Activated T-helper 1 cell treated with anti-CD3 and anti-CD28 coated beads, Interleukin-12 subunit alpha, Interleukin-12 subunit beta, Interleukin-2, Interleukin-4 antibody, amounts not matched to agents 30 ng/mL and 10 ng/mL and 1 ng/mL, durations not matched to agents 14 hours and 24 hours and 36 hours (primary cell): Measurements from ENCODE around the gene ACBD7. TPM values are rescaled to one million over a fixed set of nuclear protein-coding genes. Genes with fewer than 3 reads are reported as not detected.

ENCODE experiments used
- DNase-seq: peaks from one replicate; pipeline ENCODE4 v3.0.0; 2021; ENCODE audit warnings: low spot score
- H3K27ac Mint-ChIP-seq: one replicate; pipeline ENCODE4 v1.8.0; 2021; ENCODE audit warnings: mild to moderate bottlenecking, mixed read lengths
- H3K27me3 Mint-ChIP-seq: one replicate; pipeline ENCODE4 v1.8.0; 2022; ENCODE audit warnings: mild to moderate bottlenecking, moderate library complexity, mixed read lengths; ENCODE audit not compliant: insufficient read depth
- H3K36me3 Mint-ChIP-seq: one replicate; pipeline ENCODE4 v1.8.0; 2021; ENCODE audit warnings: low read depth, mixed read lengths
- H3K4me1 Mint-ChIP-seq: one replicate; pipeline ENCODE4 v1.8.0; 2021; ENCODE audit warnings: low read depth, mixed read lengths
- H3K4me3 Mint-ChIP-seq: one replicate; pipeline ENCODE4 v1.8.0; 2021; ENCODE audit warnings: mild to moderate bottlenecking, moderate library complexity, mixed read lengths
- H3K9me3 Mint-ChIP-seq: one replicate; pipeline ENCODE4 v1.8.0; 2021; ENCODE audit warnings: mixed read lengths
- intact Hi-C: fragments of 100-400 bp; cut with micrococcal nuclease; formaldehyde crosslinking; loops from one replicate; pipeline ENCODE4 v1.15.1; 2024
- total RNA-seq: library from RNA; stranded (reverse); gene quantifications from 2 replicates; pipeline ENCODE4 v1.2.3, GENCODE V29; 2022

The ACBD7 gene
- total RNA-seq, 1 donor from 2014 or later: 2.7 TPM

GRCh38 chr10:15075421-15075820, 13.2 kb downstream of the ACBD7 start:
- intact Hi-C loops: no loop called here
- no peaks in the 10 kb centered on the region for H3K27me3 Mint-ChIP-seq
- no peak for DNase-seq
- H3K4me1 Mint-ChIP-seq: no peaks in the 10 kb centered on the region
- no peak overlapping the region for H3K27ac Mint-ChIP-seq
- no peaks in the 10 kb centered on the region for H3K9me3 Mint-ChIP-seq
- no peaks in the 10 kb centered on the region for H3K36me3 Mint-ChIP-seq
- no peak overlapping the region for H3K4me3 Mint-ChIP-seq

GRCh38 chr10:15072358-15072757, 16.2 kb downstream of the ACBD7 start:
- no peak for DNase-seq
- Mint-ChIP-seq H3K36me3 (no peaks in the 10 kb centered on the region), H3K4me3 (no peak overlapping the region), H3K4me1 (no peaks in the 10 kb centered on the region), H3K27ac (no peak overlapping the region), H3K9me3 (no peaks in the 10 kb centered on the region), H3K27me3 (no peaks in the 10 kb centered on the region)
- intact Hi-C loops: no loop called here

- DNase-seq: no peak
- intact Hi-C loops: no loop called here
- Mint-ChIP-seq H3K4me3 (no peak overlapping the region), H3K36me3 (no peaks in the 10 kb centered on the region), H3K27me3 (peaks cover 4% of the 10 kb centered on the region), H3K4me1 (no peaks in the 10 kb centered on the region), H3K27ac (no peak overlapping the region), H3K9me3 (no peaks in the 10 kb centered on the region)
These were observed 19.3 kb downstream of the ACBD7 start for GRCh38 chr10:15069230-15069629.

- Mint-ChIP-seq H3K9me3 (no peaks in the 10 kb centered on the region), H3K4me1 (no peaks in the 10 kb centered on the region), H3K4me3 (no peak overlapping the region), H3K36me3 (no peaks in the 10 kb centered on the region), H3K27ac (no peak overlapping the region), H3K27me3 (peaks cover 4% of the 10 kb centered on the region)
- no peak for DNase-seq
- intact Hi-C loops: no loop called here
These were observed 19.8 kb downstream of the ACBD7 start for GRCh38 chr10:15068802-15069201.

- no peak overlapping the region for H3K4me3 Mint-ChIP-seq
- intact Hi-C loops: no loop called here
- peaks cover 5% of the 10 kb centered on the region for H3K27me3 Mint-ChIP-seq
- no peak overlapping the region for H3K27ac Mint-ChIP-seq
- H3K9me3 Mint-ChIP-seq: no peaks in the 10 kb centered on the region
- no peak for DNase-seq
- H3K36me3 Mint-ChIP-seq: no peaks in the 10 kb centered on the region
- no peaks in the 10 kb centered on the region for H3K4me1 Mint-ChIP-seq
These were observed 21.4 kb downstream of the ACBD7 start for GRCh38 chr10:15067154-15067553.

- no peak overlapping the region for H3K27ac Mint-ChIP-seq
- peaks cover 11% of the 10 kb centered on the region for H3K9me3 Mint-ChIP-seq
- no peak for DNase-seq
- peaks cover 13% of the 10 kb centered on the region for H3K27me3 Mint-ChIP-seq
- peaks cover 5% of the 10 kb centered on the region for H3K36me3 Mint-ChIP-seq
- no peaks in the 10 kb centered on the region for H3K4me1 Mint-ChIP-seq
- intact Hi-C loops: no loop called here
- no peak overlapping the region for H3K4me3 Mint-ChIP-seq
These were observed 27.9 kb downstream of the ACBD7 start for GRCh38 chr10:15060638-15061037.

GRCh38 chr10:15059914-15060313, 28.7 kb downstream of the ACBD7 start:
- no peak for DNase-seq
- Mint-ChIP-seq H3K4me3 (no peak overlapping the region), H3K27ac (no peak overlapping the region), H3K27me3 (peaks cover 9% of the 10 kb centered on the region), H3K9me3 (peaks cover 11% of the 10 kb centered on the region), H3K4me1 (no peaks in the 10 kb centered on the region), H3K36me3 (peaks cover 5% of the 10 kb centered on the region)
- intact Hi-C loops: no loop called here

GRCh38 chr10:15058689-15059088, 29.9 kb downstream of the ACBD7 start:
- no peak overlapping the region for H3K27ac Mint-ChIP-seq
- H3K9me3 Mint-ChIP-seq: peaks cover 11% of the 10 kb centered on the region
- intact Hi-C loops: no loop called here
- H3K36me3 Mint-ChIP-seq: peaks cover 5% of the 10 kb centered on the region
- H3K4me1 Mint-ChIP-seq: no peaks in the 10 kb centered on the region
- H3K4me3 Mint-ChIP-seq: no peak overlapping the region
- DNase-seq: no peak
- peaks cover 9% of the 10 kb centered on the region for H3K27me3 Mint-ChIP-seq

GRCh38 chr10:15053061-15053460, 35.5 kb downstream of the ACBD7 start:
- no peak for DNase-seq
- H3K36me3 Mint-ChIP-seq: no peaks in the 10 kb centered on the region
- no peaks in the 10 kb centered on the region for H3K4me1 Mint-ChIP-seq
- no peaks in the 10 kb centered on the region for H3K9me3 Mint-ChIP-seq
- no peak overlapping the region for H3K4me3 Mint-ChIP-seq
- peaks cover 3% of the 10 kb centered on the region for H3K27me3 Mint-ChIP-seq
- H3K27ac Mint-ChIP-seq: no peak overlapping the region
- intact Hi-C loops: no loop called here

GRCh38 chr10:15052121-15052520, 36.5 kb downstream of the ACBD7 start:
- Mint-ChIP-seq H3K27me3 (peaks cover 3% of the 10 kb centered on the region), H3K27ac (no peak overlapping the region), H3K4me1 (no peaks in the 10 kb centered on the region), H3K9me3 (no peaks in the 10 kb centered on the region), H3K4me3 (no peak overlapping the region), H3K36me3 (no peaks in the 10 kb centered on the region)
- intact Hi-C loops: no loop called here
- DNase-seq: no peak

GRCh38 chr10:15049533-15049932, 39.0 kb downstream of the ACBD7 start:
- Mint-ChIP-seq H3K4me1 (peaks cover 11% of the 10 kb centered on the region), H3K27me3 (no peaks in the 10 kb centered on the region), H3K4me3 (no peak overlapping the region), H3K36me3 (no peaks in the 10 kb centered on the region), H3K27ac (no peak overlapping the region), H3K9me3 (no peaks in the 10 kb centered on the region)
- no peak for DNase-seq
- intact Hi-C loops: no loop called here

GRCh38 chr10:15046626-15047025, 42.0 kb downstream of the ACBD7 start:
- intact Hi-C loops: no loop called here
- Mint-ChIP-seq H3K9me3 (peaks cover 4% of the 10 kb centered on the region), H3K4me1 (peaks cover 22% of the 10 kb centered on the region), H3K27me3 (no peaks in the 10 kb centered on the region), H3K36me3 (peaks cover 2% of the 10 kb centered on the region), H3K4me3 (no peak overlapping the region), H3K27ac (no peak overlapping the region)
- DNase-seq: no peak

GRCh38 chr10:15045380-15045779, 43.2 kb downstream of the ACBD7 start:
- Mint-ChIP-seq H3K9me3 (peaks cover 4% of the 10 kb centered on the region), H3K27ac (no peak overlapping the region), H3K4me1 (peaks cover 28% of the 10 kb centered on the region), H3K27me3 (no peaks in the 10 kb centered on the region), H3K4me3 (no peak overlapping the region), H3K36me3 (peaks cover 2% of the 10 kb centered on the region)
- DNase-seq: no peak
- intact Hi-C loops: no loop called here

- peaks cover 32% of the 10 kb centered on the region for H3K4me1 Mint-ChIP-seq
- H3K4me3 Mint-ChIP-seq: peak within 1 kb of the TSS; percentile 15
- DNase-seq: no peak
- H3K36me3 Mint-ChIP-seq: peaks cover 2% of the 10 kb centered on the region
- no peaks in the 10 kb centered on the region for H3K27me3 Mint-ChIP-seq
- H3K9me3 Mint-ChIP-seq: peaks cover 4% of the 10 kb centered on the region
- intact Hi-C loops: no loop called here
- H3K27ac Mint-ChIP-seq: peak within 1 kb of the TSS; percentile 71
These were observed 44.9 kb downstream of the ACBD7 start, which contains the start of gene OLAH for GRCh38 chr10:15043674-15044073. Gene OLAH (plus strand): TSS chr10:15043943. CDS start chr10:15047289, 3,346 bp downstream.
